ENCODE results near the gene HBA2. TPM values are rescaled to one million over a fixed set of nuclear protein-coding genes. Genes with fewer than 3 reads are reported as not detected.

HBA2 gene

Small RNA genes lying within 50 kb of the gene (small RNA-seq; reads per million reads assigned to genes)
- not detected for gene RF00019 (ENCODE audit: insufficient read depth)
